Activated T-cell treated with anti-CD3 and anti-CD28 coated beads, Interleukin-2, amount 50 U/mL, for 72 hours (primary cell): ENCODE results near the gene ZNF296. TPM values are rescaled to one million over a fixed set of nuclear protein-coding genes. Genes with fewer than 3 reads are reported as not detected.

Experiments used
- ATAC-seq, 2 donors: fragments of 150-1000 bp; cut with Tn5 transposase; replicated peaks in 1 of 2; 2 replicates each; pipeline ENCODE4 v1.10.0; 2021; ENCODE audit warnings: moderate library complexity in 2 of 2, mild to moderate bottlenecking in 1 of 2
- DNase-seq, 2 donors: peaks; one replicate each; pipeline ENCODE4 v3.0.0; 2021 to 2022; ENCODE audit warnings: mixed read lengths in 1 of 2
- H3K27ac Mint-ChIP-seq: one replicate; pipeline ENCODE4 v1.8.0; 2022; ENCODE audit warnings: mild to moderate bottlenecking, moderate library complexity, mixed read lengths
- H3K27me3 Mint-ChIP-seq: one replicate; pipeline ENCODE4 v1.8.0; 2022; ENCODE audit warnings: low read depth, mixed read lengths
- H3K36me3 Mint-ChIP-seq, 2 donors: one replicate each; pipeline ENCODE4 v1.8.0; 2022; ENCODE audit warnings: mixed read lengths in 2 of 2, mild to moderate bottlenecking in 1 of 2; ENCODE audit not compliant: insufficient read depth in 2 of 2
- H3K4me1 Mint-ChIP-seq: one replicate; pipeline ENCODE4 v1.8.0; 2022; ENCODE audit warnings: low read depth, mixed read lengths
- H3K4me3 Mint-ChIP-seq, 2 donors: one replicate each; pipeline ENCODE4 v1.8.0; 2022; ENCODE audit warnings: mild to moderate bottlenecking in 2 of 2, mixed read lengths in 2 of 2, moderate library complexity in 2 of 2
- H3K9me3 Mint-ChIP-seq, 2 donors: one replicate each; pipeline ENCODE4 v1.8.0; 2022; ENCODE audit warnings: mixed read lengths in 2 of 2
- total RNA-seq, 2 donors: library from RNA; stranded (reverse); gene quantifications; one replicate each; pipeline ENCODE4 v1.2.3, GENCODE V29; 2022

Gene ZNF296
- total RNA-seq, 2 donors from 2014 or later = 5.1 to 5.2 TPM

- Mint-ChIP-seq H3K9me3 (no peaks in the 10 kb centered on the region), H3K4me1 (peaks cover 41% of the 10 kb centered on the region), H3K27ac (peak overlapping the region; percentile 18), H3K4me3 (peak overlapping the region; percentile 9 to 96), H3K27me3 (no peaks in the 10 kb centered on the region), H3K36me3 (peaks cover 5 to 10% of the 10 kb centered on the region in 2 donors)
- no peak for DNase-seq
- no peak for ATAC-seq
Measured at GRCh38 chr19:45090606-45091005, 14.3 kb upstream of the ZNF296 start.

GRCh38 chr19:45090034-45090433 lies 13.8 kb upstream of the ZNF296 start:
- no peaks in the 10 kb centered on the region for H3K9me3 Mint-ChIP-seq
- H3K27ac Mint-ChIP-seq = no peak overlapping the region
- H3K36me3 Mint-ChIP-seq = peaks cover 5 to 10% of the 10 kb centered on the region in 2 donors
- no peaks in the 10 kb centered on the region for H3K27me3 Mint-ChIP-seq
- no peak overlapping the region for H3K4me3 Mint-ChIP-seq
- no peak for DNase-seq
- no peak for ATAC-seq
- H3K4me1 Mint-ChIP-seq = peaks cover 39% of the 10 kb centered on the region

- H3K27me3 Mint-ChIP-seq = no peaks in the 10 kb centered on the region
- peak overlapping the region; percentile 70 for H3K27ac Mint-ChIP-seq
- peaks cover 5 to 9% of the 10 kb centered on the region in 2 donors for H3K36me3 Mint-ChIP-seq
- ATAC-seq = peak; percentile 10 to 23
- peak overlapping the region; percentile 42 to 45 for H3K4me3 Mint-ChIP-seq
- peak; percentile 27 to 37 for DNase-seq
- H3K4me1 Mint-ChIP-seq = peaks cover 22% of the 10 kb centered on the region
- H3K9me3 Mint-ChIP-seq = no peaks in the 10 kb centered on the region
Measured at GRCh38 chr19:45087531-45087930, 11.3 kb upstream of the ZNF296 start.

- no peak overlapping the region for H3K4me3 Mint-ChIP-seq
- no peaks in the 10 kb centered on the region for H3K9me3 Mint-ChIP-seq
- peaks cover 31% of the 10 kb centered on the region for H3K4me1 Mint-ChIP-seq
- H3K27ac Mint-ChIP-seq = no peak overlapping the region
- DNase-seq (no peak), ATAC-seq (no peak)
- no peaks in the 10 kb centered on the region for H3K27me3 Mint-ChIP-seq
- H3K36me3 Mint-ChIP-seq = peaks cover 7 to 18% of the 10 kb centered on the region in 2 donors
Measured at GRCh38 chr19:45086480-45086879, 10.2 kb upstream of the ZNF296 start.

- Mint-ChIP-seq H3K9me3 (no peaks in the 10 kb centered on the region), H3K4me3 (peak overlapping the region; percentile 9 to 63), H3K27ac (no peak overlapping the region), H3K4me1 (peaks cover 36% of the 10 kb centered on the region), H3K27me3 (no peaks in the 10 kb centered on the region), H3K36me3 (peaks cover 3 to 15% of the 10 kb centered on the region in 2 donors)
- ATAC-seq (no peak), DNase-seq (no peak)
Measured at GRCh38 chr19:45082170-45082569, 5.9 kb upstream of the ZNF296 start.

- peaks cover 3 to 14% of the 10 kb centered on the region in 2 donors for H3K36me3 Mint-ChIP-seq
- peaks cover 44% of the 10 kb centered on the region for H3K4me1 Mint-ChIP-seq
- DNase-seq = no peak
- H3K27ac Mint-ChIP-seq = peak overlapping the region; percentile 91
- peak overlapping the region; percentile 94 to 99 for H3K4me3 Mint-ChIP-seq
- ATAC-seq = no peak
- H3K27me3 Mint-ChIP-seq = no peaks in the 10 kb centered on the region
- H3K9me3 Mint-ChIP-seq = no peaks in the 10 kb centered on the region
Measured at GRCh38 chr19:45079911-45080370, 3.7 kb upstream of the ZNF296 start.

GRCh38 chr19:45079063-45079910 lies 3.0 kb upstream of the ZNF296 start, which contains the start of gene GEMIN7:
TSS of gene GEMIN7 (plus strand) at chr19:45079260. CDS start at chr19:45090115, 10,855 bp downstream.
- ATAC-seq = peak; percentile 73
- no peaks in the 10 kb centered on the region for H3K9me3 Mint-ChIP-seq
- H3K4me1 Mint-ChIP-seq = peaks cover 48% of the 10 kb centered on the region

GRCh38 chr19:45078390-45079062 lies 2.2 kb upstream of the ZNF296 start:
- ATAC-seq (no peak), DNase-seq (no peak)
- Mint-ChIP-seq H3K36me3 (peaks cover 3 to 14% of the 10 kb centered on the region in 2 donors), H3K4me3 (peak overlapping the region; percentile 94 to 99), H3K27ac (peak overlapping the region; percentile 73), H3K9me3 (no peaks in the 10 kb centered on the region), H3K4me1 (peaks cover 48% of the 10 kb centered on the region), H3K27me3 (no peaks in the 10 kb centered on the region)

More at GRCh38 chr19:45079063-45079910, 3.0 kb upstream of the ZNF296 start, which contains the start of gene GEMIN7:
- H3K27ac Mint-ChIP-seq = peak within 1 kb of the TSS; percentile 91
- H3K4me3 Mint-ChIP-seq = peak within 1 kb of the TSS; percentile 94 to 99
- DNase-seq = peak; percentile 86 to 92
- H3K36me3 Mint-ChIP-seq = peaks cover 3 to 14% of the 10 kb centered on the region in 2 donors
- no peaks in the 10 kb centered on the region for H3K27me3 Mint-ChIP-seq

GRCh38 chr19:45076851-45077730 lies 813 bp upstream of the ZNF296 start:
- peaks cover 45% of the 10 kb centered on the region for H3K4me1 Mint-ChIP-seq
- H3K27ac Mint-ChIP-seq = peak overlapping the region; percentile 71
- H3K36me3 Mint-ChIP-seq = peaks cover under 1 to 10% of the 10 kb centered on the region in 2 donors
- H3K4me3 Mint-ChIP-seq = peak overlapping the region; percentile 84 to 85
- no peaks in the 10 kb centered on the region for H3K27me3 Mint-ChIP-seq
- no peak for ATAC-seq
- DNase-seq = no peak
- no peaks in the 10 kb centered on the region for H3K9me3 Mint-ChIP-seq

- ATAC-seq = peak; percentile 20 to 32
- Mint-ChIP-seq H3K4me3 (peak overlapping the region; percentile 84 to 85), H3K9me3 (no peaks in the 10 kb centered on the region)
Measured at GRCh38 chr19:45075301-45076028, 813 bp downstream of the ZNF296 start.

GRCh38 chr19:45074744-45075300 lies 1.5 kb downstream of the ZNF296 start:
- DNase-seq (no peak), ATAC-seq (no peak)
- Mint-ChIP-seq H3K4me3 (peak overlapping the region; percentile 36 to 66), H3K4me1 (peaks cover 26% of the 10 kb centered on the region), H3K36me3 (peaks cover 0 to 3% of the 10 kb centered on the region in 2 donors), H3K27ac (no peak overlapping the region), H3K9me3 (no peaks in the 10 kb centered on the region), H3K27me3 (no peaks in the 10 kb centered on the region)

More at GRCh38 chr19:45075301-45076028, 813 bp downstream of the ZNF296 start:
- Mint-ChIP-seq H3K4me1 (peaks cover 32% of the 10 kb centered on the region), H3K27ac (no peak overlapping the region), H3K36me3 (peaks cover 0 to 3% of the 10 kb centered on the region in 2 donors), H3K27me3 (no peaks in the 10 kb centered on the region)
- peak; percentile 50 to 52 for DNase-seq
